Omental fat pad (tissue), 4 donors: Measurements from ENCODE around the gene NEU1. TPM values are rescaled to one million over a fixed set of nuclear protein-coding genes. Genes with fewer than 3 reads are reported as not detected.
"Not testable (repeated sequence)": the region's sequence is repeated elsewhere in the genome, so short reads cannot be mapped to it uniquely, and the experiment has no call there.

ENCODE experiments used
- ATAC-seq: fragments of 150-250 bp; one replicate; pipeline ENCODE4 v1.9.1; 2016; ENCODE audit warnings: mild to moderate bottlenecking, moderate library complexity; ENCODE audit not compliant: low FRiP score
- DNase-seq: peaks from one replicate; pipeline ENCODE4 v3.0.0-alpha.2; 2019; ENCODE audit warnings: low spot score
- total RNA-seq, 4 donors: library from RNA; depleted of rRNA; stranded (reverse); fragments of >200 nt; gene quantifications; one replicate each; pipeline ENCODE4 v1.1.0, GENCODE V29; 2016
- TF ChIP-seq, protein P1 (sequence below), 3 donors: fragments of 450-650 bp; IDR thresholded peaks; one replicate each; pipeline ENCODE4 v1.5.1; 2016 to 2017; ENCODE audit warnings: antibody characterized with exemption in 3 of 3, mild to moderate bottlenecking in 3 of 3, moderate library complexity in 2 of 3

NEU1 gene
- total RNA-seq, 4 donors from 2014 or later = 44.1 to 63.8 (median 55.2) TPM

GRCh38 chr6:31827286-31828079 is 35.1 kb downstream of the NEU1 start, which contains the start of gene HSPA1B:
Gene HSPA1B (plus strand): TSS chr6:31827738. CDS start chr6:31827951, 213 bp downstream.
- TF ChIP-seq, protein P1, sequence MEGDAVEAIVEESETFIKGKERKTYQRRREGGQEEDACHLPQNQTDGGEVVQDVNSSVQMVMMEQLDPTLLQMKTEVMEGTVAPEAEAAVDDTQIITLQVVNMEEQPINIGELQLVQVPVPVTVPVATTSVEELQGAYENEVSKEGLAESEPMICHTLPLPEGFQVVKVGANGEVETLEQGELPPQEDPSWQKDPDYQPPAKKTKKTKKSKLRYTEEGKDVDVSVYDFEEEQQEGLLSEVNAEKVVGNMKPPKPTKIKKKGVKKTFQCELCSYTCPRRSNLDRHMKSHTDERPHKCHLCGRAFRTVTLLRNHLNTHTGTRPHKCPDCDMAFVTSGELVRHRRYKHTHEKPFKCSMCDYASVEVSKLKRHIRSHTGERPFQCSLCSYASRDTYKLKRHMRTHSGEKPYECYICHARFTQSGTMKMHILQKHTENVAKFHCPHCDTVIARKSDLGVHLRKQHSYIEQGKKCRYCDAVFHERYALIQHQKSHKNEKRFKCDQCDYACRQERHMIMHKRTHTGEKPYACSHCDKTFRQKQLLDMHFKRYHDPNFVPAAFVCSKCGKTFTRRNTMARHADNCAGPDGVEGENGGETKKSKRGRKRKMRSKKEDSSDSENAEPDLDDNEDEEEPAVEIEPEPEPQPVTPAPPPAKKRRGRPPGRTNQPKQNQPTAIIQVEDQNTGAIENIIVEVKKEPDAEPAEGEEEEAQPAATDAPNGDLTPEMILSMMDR (IDR thresholded peaks at IDR 0.05) = no peak
- ATAC-seq (peak; percentile 80), DNase-seq (peak; percentile 95)

DNA sequence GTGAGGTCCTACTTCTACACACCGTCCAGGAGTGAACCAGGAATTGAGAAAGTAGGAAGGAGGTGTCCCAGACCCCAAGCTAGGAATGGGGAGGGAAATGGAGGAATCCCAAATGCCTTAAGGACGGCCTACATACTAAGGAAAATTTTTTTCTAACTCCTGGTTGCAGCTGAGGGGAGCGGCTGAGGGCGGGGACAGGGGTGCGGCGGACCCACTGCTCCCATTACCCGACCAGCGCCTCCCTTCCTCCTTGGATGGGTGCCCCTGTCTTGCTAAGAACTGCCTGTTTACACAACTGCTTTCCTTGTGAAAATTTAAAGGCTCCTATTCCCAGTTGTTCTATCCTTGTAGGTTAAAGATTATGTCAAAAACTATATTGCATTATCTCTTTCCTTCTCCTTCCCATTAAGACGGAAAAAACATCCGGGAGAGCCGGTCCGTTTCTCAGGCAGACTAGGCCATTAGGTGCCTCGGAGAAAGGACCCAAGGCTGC is 35.8 kb downstream of the NEU1 start:
- TF ChIP-seq, protein P1 (IDR thresholded peaks at IDR 0.05) = no peak
- ATAC-seq (peak; percentile 24), DNase-seq (no peak)

- DNase-seq (no peak), ATAC-seq (no peak)
- TF ChIP-seq, protein P1 (IDR thresholded peaks at IDR 0.05) = no peak
These were observed 37.1 kb downstream of the NEU1 start for GRCh38 chr6:31825553-31825952.

DNA sequence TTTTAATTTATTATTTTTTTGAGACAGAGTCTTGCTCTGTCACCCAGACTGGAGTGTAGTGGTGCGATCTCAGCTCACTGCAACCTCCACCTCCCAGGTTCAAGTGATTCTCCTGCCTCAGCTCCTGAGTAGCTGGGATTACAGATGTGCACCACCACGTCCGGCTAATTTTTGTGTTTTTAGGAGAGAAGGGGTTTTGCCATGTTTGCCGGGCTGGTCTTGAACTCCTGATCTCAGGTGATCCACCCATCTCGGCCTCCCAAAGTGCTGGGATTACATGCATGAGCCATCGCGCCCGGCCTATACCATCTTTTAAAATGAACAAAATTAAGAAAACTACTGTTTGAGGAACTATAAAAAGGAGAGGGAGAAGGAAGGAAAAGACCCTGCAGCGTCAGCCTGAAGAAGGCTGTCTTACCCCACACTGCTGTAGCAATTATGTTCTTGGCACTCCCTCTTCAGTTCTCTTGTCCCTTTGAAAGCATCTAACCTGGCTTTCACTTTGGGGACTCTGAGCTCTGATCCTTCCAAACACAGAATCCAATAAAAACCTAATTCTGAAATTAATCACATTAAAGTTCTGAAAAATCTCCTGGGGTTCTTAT is 38.9 kb downstream of the NEU1 start:
- ATAC-seq, DNase-seq: not testable (repeated sequence)

DNA sequence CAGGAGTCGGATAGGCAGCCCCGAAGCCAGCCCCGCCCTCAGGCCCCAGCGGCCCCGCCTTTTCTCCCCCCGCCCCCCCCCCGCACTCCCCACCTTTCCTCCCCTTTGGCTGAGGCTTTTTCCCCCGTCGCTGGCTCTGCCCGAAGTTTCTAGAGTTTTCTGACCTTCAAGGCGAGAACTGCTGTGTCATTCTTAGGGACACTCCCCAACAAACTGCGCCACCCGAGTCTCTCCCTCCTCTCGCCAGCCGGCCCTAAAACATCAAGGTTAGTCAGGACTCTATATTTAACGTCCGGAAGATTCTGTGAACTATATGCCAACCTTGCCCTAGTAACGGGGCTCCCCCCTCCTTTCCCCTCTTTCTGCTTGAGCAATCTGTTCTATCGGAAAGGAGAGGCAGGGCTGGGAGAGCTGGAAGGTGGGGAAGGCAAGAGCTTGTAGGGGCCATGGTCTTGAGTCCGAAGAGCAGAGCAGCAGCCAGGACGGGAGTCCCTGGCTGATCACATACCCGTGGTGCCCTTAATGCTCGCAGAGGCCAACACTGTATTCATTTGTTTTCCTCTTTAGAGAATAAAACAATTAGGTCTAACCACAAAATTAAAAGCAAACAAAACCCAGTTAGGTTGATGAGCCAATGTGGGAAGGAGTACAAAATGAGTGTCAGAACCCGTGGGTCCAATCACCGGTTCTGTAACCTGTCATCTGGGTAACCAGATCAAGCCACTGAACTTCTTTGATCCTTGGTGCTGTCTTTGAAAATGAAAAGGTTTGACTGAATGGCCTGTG is 40.4 kb downstream of the NEU1 start:
- DNase-seq (peak; percentile 48), ATAC-seq (peak; percentile 55)
- TF ChIP-seq, protein P1 (IDR thresholded peaks at IDR 0.05) = no peak

DNA sequence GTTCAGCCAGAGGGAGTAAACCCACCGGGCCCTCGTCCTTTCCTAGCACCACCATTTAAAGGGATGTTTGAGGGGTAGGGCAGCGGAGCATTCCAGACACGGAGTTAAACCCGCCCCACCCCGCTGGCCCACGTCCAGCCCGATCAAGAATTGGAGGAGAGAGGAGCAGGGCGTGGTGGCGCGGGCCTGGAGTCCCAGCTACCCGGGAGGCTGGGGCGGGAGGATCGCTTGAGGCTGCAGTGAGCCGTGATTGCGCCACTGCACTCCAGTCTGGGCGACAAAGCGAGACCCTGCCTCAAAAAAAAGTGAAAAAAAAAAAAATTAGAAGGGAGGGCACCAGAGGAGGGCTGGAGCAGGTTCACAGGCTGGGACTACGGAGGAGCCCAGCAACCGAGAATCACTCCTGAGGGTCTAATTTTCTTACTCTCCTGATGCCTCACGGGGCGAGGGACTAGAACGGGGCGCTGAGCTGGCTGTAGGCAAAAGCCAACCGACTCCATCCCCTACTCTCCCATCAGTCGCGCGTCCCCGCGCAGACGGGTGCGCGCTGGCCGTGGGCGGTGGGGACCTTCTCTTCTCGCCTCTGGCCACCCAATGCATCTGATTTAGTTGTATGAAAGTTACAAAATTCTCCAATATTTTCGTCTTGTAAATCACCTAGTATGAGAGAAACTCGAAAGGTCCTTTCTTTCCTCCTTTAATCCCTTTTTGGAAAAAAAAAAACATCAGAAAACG is 41.2 kb downstream of the NEU1 start:
- ATAC-seq (no peak), DNase-seq (peak; percentile 78)
- TF ChIP-seq, protein P1 (IDR thresholded peaks at IDR 0.05) = no peak

DNA sequence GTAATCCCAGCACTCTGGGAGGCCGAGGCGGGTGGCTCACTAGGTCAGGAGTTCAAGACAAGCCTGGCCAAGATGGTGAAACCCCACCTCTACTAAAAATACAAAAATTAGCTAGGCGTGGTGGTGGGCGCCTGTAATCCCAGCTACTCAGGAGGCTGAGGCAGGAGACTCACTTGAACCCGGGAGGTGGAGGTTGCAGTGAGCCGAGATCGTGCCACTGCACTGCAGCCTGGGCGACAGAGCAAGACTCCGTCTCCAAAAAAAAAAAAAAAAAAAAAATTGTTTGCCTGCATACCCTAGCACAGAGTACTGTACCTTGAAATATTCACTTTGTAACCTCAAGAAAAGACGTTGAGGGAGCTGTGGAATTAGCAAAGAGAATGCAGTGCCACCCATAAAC is 42.2 kb downstream of the NEU1 start:
- DNase-seq = not testable (repeated sequence)

More for the DNA sequence above, 42.2 kb downstream of the NEU1 start:
- ATAC-seq = not testable (repeated sequence)
